Spleen (tissue), 7 donors: ENCODE measurements around the gene ING2.

ENCODE experiments used
- POLR2A ChIP-seq, 3 donors: fragments of 450-650 bp; IDR thresholded peaks; one replicate each; pipeline ENCODE4 v1.5.1; 2017; ENCODE audit warnings: antibody characterized with exemption in 3 of 3, mild to moderate bottlenecking in 1 of 3
- POLR2AphosphoS5 ChIP-seq, 3 donors: sonication (generic); formaldehyde crosslinking; IDR thresholded peaks; one replicate each; pipeline ENCODE4 v1.5.1; 2017; ENCODE audit warnings: antibody characterized with exemption in 3 of 3
- TF ChIP-seq, protein P1 (sequence below), 11 experiments: fragments of 200-600 bp in 7 of 11; fragments of 450-650 bp in 4 of 11; sonication (generic) in 4 of 11; IDR thresholded peaks in 8 of 11; conservative IDR thresholded peaks in 3 of 11; 1 replicate in 7 of 11; 2 replicates in 4 of 11; pipeline versions ENCODE4 v1.4.0 to v1.8.0; 2016 to 2021; ENCODE audit warnings: antibody characterized with exemption in 11 of 11, inconsistent platforms in 4 of 11, mild to moderate bottlenecking in 1 of 11
- donor health status: DM: no; HTN: no; CAD: no; lungs with moderate emphysema.
- donor health status: DM: no; HTN: no; CAD: no.
- donor health status: DM: no; HTN: no; CAD: no.

DNA sequence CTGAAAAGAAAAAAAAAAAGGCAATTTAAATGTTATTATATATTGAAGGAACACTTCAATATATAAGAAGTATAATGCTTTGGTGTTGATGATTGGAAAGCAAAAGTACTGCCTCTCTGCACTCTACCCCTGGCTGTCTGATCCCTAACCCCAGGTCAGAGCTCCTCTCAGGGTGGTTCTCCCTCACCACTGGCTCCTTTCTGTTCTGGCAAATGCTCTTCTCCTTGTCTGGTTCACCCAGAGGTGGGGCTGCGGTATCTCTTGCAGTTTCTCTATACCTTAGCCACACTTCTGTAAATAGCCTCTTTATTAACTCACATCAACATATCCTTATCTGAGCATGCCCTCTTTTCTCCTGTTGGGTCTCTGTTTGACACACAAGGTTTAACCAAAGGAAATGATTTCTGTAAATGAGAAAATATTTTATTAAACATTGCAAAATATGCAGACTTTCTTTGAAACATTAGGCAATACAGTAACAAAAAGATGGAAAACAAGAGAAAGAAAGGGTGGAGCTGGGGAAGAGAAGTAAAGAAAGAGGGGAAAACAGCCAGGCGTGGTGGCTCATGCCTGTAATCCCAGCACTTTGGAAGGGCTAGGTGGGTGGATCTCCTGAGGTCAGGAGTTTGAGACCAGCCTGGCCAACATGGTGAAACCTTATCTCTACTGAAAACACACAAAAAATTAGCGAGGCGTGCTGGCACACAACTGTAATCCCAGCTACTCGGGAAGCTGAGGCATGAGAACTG lies 45.7 kb downstream of the ING2 start:
- TF ChIP-seq, protein P1, sequence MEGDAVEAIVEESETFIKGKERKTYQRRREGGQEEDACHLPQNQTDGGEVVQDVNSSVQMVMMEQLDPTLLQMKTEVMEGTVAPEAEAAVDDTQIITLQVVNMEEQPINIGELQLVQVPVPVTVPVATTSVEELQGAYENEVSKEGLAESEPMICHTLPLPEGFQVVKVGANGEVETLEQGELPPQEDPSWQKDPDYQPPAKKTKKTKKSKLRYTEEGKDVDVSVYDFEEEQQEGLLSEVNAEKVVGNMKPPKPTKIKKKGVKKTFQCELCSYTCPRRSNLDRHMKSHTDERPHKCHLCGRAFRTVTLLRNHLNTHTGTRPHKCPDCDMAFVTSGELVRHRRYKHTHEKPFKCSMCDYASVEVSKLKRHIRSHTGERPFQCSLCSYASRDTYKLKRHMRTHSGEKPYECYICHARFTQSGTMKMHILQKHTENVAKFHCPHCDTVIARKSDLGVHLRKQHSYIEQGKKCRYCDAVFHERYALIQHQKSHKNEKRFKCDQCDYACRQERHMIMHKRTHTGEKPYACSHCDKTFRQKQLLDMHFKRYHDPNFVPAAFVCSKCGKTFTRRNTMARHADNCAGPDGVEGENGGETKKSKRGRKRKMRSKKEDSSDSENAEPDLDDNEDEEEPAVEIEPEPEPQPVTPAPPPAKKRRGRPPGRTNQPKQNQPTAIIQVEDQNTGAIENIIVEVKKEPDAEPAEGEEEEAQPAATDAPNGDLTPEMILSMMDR (IDR thresholded peaks at IDR 0.05 in 8 of 11, conservative IDR thresholded peaks at IDR 0.05 in 3 of 11) = no peak
- TF ChIP-seq POLR2A (IDR thresholded peaks at IDR 0.05) (no peak), POLR2AphosphoS5 (IDR thresholded peaks at IDR 0.05) (no peak)
